HG02571 (cell line): ENCODE measurements around the gene PDE11A.

Experiments
- ATAC-seq: cut with Tn5 transposase; IDR thresholded peaks from one replicate; pipeline ENCODE4 v1.9.1; 2021; ENCODE audit warnings: mild to moderate bottlenecking, moderate library complexity; ENCODE audit not compliant: unreplicated experiment

Gene PDE11A

GRCh38 chr2:177930916-177931315 lies 141.7 kb downstream of the PDE11A start:
- no peak for ATAC-seq

- ATAC-seq, result no peak
These were observed 142.7 kb downstream of the PDE11A start for GRCh38 chr2:177929662-177930522.

DNA sequence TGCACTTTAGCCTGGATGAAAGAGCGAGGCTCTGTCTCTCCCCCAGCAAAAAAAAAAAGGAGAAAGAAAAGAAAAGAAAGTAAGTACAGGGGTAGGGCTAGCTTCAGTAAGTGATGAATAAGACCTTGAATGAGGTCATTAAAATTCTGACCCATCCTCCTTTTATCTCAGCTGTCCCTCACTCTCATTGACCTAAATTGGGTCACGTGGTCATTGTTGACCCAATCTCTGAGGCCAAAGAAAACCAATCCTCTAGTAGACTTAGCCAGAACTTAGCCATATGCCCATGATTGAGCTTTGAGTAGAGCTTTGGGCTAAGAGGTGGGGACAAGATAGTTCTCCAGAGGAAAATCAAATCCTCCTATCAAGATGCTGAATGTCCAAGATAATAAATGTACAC lies 149.3 kb downstream of the PDE11A start:
- no peak for ATAC-seq

DNA sequence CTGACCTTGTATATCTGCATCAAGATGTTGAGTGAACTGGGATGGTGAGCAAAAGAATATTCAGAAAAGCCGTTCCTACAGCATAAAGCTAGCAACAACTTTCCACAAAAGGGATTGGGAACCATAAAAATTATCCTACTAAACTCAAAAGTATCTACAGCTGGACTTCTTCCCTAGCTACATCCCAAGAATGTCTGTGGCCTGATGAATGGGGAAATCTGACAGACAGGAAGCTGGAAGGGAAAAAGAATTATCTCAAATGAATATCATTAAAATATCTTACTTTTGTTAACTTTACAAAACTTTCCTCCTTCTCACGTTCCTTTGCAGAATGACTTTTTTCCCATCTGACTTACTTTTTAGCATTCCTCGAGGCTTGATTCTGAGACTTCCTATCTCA lies 150.9 kb downstream of the PDE11A start:
- no peak for ATAC-seq

GRCh38 chr2:177917169-177917568 lies 155.4 kb downstream of the PDE11A start:
- ATAC-seq, result no peak

GRCh38 chr2:177916342-177916741 lies 156.2 kb downstream of the PDE11A start:
- no peak for ATAC-seq

DNA sequence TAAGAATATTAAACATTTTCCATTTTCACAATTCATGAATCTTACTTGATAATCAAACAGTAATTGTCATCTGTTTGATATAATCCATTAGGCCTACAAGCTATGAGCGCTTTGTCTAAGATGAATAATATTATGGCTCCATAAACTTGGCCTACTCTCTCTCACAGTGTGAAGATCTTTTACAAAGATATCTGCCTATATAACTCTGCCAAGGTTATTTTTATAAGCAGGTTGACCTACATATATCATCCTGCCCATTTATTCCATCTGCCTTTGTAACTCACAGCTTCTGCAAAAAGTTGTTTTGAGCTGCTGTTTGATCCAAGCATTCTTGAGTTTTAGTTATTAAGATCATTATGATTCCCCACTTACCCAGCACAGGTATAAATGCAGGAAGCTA lies 158.3 kb downstream of the PDE11A start:
- ATAC-seq, result no peak

DNA sequence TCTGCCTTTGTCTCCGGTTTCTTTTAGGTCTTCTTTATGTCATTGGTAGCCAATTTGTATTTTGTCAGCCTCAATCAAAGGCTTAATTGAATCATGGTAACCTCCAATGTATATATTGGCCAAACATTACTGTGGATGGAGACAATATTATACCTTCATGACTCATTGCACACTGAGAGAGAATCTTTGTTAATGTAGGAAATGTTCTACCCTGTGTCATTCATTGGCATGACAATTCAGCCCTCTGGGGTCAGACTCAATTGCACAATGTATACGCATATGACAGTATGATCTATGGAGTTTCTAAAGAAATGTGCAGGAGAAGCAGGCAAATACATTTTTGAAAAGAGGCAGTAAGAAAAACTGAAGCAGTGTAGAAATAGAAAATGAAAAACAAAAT lies 162.6 kb downstream of the PDE11A start:
- ATAC-seq, result no peak

GRCh38 chr2:177908824-177909223 lies 163.8 kb downstream of the PDE11A start:
- ATAC-seq, result no peak

DNA sequence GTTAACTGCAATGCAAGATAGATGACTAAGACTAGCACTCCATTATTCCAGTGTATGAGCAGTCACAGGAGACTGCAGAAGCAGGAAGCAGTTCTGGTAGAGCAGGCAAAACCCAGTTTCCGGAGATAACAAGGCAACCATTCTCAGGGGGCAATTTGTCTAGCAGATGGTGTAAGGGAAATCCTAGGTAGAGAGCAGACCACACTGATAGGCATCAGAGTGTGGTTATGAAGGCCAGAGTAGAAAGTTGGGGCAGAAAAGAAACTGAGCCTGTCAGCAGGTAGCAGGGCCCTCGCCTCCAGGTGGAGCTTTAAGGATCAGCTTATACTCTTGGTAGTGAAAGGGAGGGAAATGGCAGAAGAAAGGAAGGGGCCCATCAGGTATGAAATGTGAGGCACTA lies 164.4 kb downstream of the PDE11A start:
- no peak for ATAC-seq

DNA sequence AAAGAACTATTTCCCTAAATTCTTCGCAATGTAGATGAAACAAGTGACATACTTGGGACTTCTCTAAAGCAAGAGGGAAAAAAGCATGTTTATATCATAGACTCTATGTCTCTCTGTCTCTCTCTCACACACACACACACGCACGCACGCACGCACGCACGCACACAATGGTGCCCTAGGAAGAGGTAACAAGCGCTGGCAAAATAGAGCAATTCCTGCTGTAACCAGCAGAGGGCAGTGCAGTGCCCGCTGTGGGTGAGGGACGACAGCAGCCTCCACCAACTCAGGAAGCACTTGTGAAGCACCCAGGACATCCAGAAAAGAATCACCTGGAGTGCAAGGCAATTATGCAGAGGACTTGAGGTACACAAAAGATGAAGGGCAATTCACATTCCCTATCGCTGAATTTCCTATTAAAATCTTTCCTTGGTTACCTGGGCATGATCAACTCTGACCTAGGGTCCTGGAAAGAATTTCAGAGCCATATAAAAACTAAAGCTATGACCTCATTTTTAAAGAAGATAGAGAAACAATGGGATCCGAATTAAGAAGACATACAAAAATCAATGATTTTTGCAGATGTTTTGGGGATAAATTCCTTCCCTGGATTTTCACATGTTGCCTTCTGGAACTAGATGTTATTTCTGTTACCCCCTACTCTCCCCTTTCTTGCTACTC lies 166.4 kb downstream of the PDE11A start:
- ATAC-seq, result peak; percentile 84

GRCh38 chr2:177905640-177906039 lies 166.9 kb downstream of the PDE11A start:
- no peak for ATAC-seq

DNA sequence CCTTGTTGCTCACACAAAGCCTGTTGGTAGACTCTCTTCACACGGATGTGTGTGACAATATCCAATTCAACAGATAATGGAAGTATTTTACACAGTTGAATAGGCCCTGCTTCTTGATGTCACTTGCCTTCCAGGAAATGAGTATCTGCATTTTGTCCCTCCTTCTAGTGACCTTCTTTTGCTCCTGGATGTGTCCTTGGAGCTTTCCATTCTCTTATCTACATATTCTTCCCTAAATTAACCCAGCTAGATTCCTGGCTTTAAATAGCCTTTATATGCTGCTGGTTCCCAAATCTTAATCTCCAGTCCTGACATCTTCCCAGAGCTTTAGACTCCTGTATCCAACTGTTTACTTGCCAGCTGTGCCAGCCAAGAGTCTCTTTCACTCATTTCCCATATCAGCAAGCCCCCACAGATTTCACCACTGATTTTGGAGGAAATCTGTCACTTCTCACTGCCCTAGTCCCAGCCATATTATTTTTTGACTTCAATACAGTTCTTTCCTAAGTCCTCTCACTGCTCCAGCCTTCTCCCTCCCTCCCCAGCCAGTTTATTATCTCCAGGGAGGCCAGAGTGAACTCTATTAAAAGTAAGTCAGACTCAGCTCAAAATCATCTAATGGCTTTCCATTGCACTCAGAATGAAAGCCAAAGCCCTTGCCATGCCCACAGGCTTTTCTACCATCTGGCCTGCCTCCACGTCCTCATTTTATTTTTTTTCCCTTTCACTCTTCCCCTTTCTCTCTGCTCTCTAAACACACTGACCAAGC lies 170.0 kb downstream of the PDE11A start:
- ATAC-seq, result no peak

GRCh38 chr2:177900082-177900481 lies 172.5 kb downstream of the PDE11A start:
- no peak for ATAC-seq

DNA sequence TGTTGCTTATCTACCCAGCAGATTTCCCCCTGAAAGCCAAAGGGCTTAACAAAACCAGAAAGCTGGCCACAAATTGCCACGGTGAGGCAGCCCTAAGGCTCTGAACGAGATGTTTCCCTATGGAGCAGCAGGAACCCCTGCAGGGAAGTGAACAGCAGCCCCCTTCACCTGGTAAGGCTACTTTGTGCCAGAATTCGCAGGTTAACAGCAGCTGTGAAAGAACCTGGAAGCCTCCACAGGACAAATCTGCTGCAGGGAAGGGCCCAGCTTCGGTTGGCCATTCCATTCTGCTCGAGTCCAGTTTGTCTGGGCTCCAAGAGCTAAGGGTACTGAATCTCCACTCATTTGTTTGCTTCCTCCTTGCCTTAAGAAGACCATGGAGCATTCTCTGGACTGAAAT lies 175.3 kb downstream of the PDE11A start:
- no peak for ATAC-seq

- ATAC-seq, result no peak
These were observed 176.0 kb downstream of the PDE11A start for GRCh38 chr2:177896587-177896986.

DNA sequence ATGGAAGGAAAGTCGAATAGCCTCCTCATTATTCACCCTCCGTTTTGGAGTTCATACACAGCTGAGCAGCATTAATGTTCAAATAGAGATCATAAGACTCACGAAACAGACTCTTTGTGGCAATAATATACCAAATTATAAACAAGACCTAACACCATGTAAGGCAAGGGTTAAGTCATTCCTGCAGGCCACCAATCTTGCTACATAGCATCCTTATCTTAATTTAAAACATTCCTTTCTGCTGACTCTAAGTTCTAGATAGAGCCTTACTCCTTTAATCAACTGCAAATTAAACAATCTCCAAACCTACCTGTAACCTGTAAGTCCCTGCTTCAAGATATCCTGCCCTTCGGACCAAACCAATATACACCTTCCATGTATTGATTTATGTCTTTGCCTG lies 178.0 kb downstream of the PDE11A start:
- ATAC-seq, result no peak

DNA sequence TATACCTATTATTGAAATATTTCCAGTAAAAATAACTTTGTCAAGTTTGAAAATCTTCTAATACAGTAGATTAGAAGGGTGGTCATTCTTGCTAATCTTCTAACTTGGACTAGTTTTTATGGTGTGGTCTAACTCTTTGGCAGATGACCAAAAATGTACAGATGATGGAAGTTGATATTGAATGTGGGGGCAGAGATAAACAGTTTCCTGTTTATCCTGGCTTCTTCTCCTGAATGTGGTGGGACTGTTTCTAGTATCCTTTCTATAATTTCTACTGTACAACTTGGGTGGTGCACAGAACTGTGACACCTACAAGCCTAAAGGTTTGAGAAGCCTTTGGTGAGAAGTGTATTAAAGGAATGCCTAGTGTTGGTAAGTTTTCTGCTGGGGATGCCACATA lies 178.7 kb downstream of the PDE11A start:
- ATAC-seq, result no peak

GRCh38 chr2:177891533-177891932 lies 181.0 kb downstream of the PDE11A start:
- ATAC-seq, result no peak

DNA sequence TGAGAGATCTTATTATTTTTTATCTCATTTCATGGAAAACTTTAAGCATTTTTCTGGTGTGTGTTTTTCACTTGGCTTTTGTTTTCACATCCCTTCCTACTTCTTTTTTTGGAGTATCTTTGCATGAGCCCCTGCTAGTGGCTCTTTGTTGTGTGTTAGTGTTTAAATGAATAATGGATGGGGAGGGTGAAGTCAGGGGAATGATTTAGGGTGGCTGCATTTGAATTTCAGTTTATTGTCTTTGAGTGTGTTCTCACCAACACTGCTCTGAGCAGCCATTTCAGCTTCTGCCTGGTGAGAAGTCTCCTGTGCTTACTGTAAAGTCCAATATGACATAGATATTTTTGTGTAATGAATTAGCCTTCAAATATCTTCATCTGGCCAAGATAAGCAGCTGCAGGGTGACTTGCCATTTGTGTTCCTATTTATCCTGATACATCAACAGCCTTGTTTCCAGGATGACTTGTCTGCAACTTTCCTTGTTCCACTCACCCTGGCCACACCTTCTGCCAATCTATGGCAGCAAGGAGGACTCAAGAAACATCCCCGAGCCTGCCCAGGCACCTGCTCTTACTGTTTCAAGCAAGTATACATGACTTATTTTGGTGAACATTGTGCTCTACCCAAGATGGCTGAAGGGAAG lies 182.6 kb downstream of the PDE11A start:
- ATAC-seq, result no peak

DNA sequence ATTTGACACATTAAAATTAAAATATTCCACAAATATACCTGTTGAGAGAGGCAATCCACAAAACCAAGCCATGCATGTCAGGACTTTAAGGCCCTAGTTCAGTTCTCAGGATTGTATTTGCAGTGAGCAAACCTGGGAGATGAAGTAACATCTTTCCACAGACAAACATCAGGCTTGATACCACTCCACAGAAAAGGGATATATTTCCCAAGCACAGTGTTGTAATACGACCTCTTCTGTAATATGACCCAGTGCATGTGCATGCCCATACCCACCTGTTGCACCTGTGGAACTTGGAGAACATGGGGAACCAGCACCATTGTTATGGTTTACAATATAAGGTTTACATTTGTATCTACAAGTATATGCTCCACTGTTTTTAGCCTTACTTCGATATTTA lies 184.0 kb downstream of the PDE11A start:
- ATAC-seq, result no peak
